ENCODE results near the gene CTNNA3.
"Not testable (repeated sequence)": the region's sequence is repeated elsewhere in the genome, so short reads cannot be mapped to it uniquely, and the experiment has no call there.

GRCh38 chr10:67699613-67700270 is 3.7 kb upstream of the CTNNA3 start:
- not testable (repeated sequence) for TF ChIP-seq CTCF (IDR thresholded peaks at IDR 0.05 in 4 of 5, conservative IDR thresholded peaks at IDR 0.05 in 1 of 5); POLR2A (IDR thresholded peaks at IDR 0.05)
